NCI-H2196 (cell line): ENCODE data around the gene DOCK1.

ENCODE experiments used
- DNase-seq: peaks from one replicate; lab custom pipeline; 2025; ENCODE audit not compliant: unreplicated experiment; lab: John Stamatoyannopoulos, UW

The DOCK1 gene

DNA sequence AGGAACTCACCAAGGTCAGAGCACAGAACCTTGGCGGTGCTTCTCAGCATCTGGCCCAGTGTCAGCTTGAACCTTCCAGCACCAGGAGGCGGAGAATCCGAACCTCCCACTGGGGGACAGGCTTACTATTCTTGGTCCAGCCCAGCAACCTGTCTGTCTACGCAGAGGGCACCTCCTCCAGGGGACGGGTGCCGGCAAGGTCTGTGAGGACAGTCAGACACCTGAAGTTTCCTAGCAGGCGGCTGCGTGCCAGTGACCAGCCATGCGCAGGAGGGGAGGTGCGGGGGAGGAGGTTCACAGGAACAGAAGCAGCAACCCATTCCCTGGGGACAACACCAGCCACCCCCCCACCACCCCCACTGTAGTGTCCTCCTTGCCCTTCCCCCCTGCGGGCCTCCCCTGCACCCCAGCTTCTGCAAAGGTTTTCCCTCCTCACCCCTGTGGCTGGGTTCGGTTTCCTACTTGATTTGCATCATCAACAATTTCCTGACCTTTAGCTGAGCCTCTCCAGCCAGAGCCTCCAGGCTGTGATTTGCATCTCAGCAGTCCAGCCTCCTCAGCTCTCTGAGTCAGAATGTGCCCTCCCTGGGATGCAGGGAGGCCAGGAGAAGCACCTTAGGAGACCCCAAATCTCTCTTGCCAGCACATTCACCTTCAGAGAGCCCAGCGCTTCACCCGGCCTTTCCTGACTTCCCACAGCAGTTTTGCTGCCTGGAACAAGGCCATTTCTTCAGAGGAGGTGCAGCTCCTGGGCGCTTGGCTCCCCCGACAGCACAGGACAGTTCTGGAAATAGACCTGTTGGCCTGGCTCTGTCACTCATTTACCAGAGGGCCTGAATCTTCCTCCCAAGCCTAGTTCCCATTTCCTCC is 536.4 kb downstream of the DOCK1 start:
- no peak for DNase-seq

DNA sequence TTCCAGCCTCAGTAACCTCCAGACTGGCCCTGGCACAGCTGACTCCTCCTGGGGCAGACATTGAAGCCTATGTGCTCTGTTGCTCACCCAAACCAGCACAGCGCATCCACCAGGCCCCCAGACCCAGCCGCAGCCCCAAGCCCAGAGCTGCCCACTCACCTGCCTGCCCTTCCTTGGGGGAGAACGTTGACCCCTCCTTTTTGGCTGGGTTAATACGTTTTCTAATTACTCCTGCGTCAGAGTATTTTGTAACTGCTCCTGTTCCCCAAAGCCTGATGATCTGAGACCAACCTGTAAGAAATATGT is 536.9 kb downstream of the DOCK1 start:
- DNase-seq, result no peak

DNA sequence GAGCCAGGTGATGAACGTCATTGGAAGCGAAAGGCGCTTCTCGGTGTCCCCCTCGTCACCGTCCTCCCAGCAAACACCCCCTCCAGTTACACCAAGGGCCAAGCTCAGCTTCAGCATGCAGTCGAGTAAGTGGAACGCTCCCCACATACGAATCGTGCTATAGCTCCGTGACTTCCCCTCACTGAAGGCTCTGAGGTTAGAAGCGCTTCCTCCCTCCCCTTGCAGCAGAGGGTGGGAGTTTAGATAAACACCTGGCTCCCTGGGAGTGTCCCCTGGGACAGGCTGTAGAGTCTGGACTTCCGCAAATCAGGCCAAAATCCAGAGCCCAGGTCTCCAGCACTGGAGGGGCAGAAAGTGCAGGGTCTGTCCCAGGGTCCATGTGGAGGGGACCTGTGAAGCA is 538.9 kb downstream of the DOCK1 start:
- no peak for DNase-seq

DNA sequence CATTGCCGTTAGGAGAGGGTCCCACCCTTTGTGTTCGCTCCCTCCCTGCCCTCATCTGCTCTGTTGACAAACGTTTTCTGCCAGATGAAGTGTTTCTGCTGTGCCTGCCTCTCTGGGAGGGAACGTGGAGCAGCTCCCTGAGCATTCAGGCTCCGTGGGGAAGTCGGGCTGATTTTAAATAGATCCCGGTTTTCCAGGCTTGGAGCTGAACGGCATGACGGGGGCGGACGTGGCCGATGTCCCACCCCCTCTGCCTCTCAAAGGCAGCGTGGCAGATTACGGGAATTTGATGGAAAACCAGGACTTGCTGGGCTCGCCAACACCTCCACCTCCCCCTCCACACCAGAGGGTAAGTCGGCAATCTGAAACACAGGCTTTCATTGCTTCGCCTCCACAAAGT is 542.0 kb downstream of the DOCK1 start:
- DNase-seq, result no peak

DNA sequence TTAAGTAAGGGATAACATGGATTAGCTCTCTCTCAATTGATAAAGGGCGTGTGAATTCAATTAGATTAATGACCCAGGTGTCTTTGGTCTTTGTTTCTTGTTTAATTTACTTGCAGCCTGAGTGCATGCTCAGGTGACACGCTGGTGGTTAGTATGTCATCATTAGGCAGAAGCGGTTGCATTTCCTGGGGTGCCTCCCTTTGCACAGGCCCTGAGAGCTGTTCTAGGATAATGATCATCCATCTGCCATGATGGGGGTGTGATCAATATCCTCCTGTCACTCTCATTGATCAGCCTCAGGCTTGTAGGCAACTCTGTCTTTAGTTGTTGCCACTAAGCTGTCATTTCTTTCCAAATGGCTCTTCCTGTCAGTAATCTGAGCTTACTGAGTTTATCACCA is 544.3 kb downstream of the DOCK1 start:
- DNase-seq, result no peak

DNA sequence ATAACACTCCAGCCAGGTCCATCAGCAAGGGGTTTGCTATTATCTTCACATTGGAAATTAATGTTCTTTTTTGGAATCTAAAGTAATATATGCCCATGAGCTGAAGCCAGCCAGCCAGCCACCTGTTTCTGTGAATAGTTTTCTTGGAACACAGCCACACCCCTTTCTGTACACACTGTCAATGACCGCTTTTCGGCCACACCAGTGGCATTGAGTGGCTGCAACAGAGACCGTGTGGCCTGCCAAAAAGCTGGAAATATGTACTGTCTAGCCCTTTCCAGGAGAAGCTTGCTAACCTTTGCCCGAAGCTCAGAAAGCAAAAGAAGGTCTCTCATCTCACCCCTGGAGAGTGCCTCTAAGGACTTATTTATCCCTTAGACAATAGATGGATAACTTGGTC is 545.4 kb downstream of the DOCK1 start:
- DNase-seq, result peak; percentile 34

DNA sequence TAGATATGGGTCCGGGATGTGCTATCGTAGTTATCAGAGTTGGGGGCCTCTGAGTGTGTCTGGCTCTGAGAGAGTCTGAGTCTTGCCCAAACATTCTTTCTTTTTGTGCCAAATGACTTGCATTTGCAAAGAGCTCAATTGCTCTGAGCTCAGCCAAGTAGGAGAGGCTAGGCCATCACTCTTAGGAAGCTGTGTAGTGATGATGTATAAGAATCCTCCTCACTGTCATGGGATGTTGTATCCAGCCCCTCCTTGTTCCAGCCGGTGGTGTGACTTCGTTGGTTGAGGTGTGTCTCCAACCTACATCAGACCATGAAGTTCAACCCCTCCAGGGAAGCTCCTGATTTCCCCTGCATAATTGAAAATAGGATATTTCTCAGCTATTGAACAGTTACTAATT is 546.4 kb downstream of the DOCK1 start:
- no peak for DNase-seq

DNA sequence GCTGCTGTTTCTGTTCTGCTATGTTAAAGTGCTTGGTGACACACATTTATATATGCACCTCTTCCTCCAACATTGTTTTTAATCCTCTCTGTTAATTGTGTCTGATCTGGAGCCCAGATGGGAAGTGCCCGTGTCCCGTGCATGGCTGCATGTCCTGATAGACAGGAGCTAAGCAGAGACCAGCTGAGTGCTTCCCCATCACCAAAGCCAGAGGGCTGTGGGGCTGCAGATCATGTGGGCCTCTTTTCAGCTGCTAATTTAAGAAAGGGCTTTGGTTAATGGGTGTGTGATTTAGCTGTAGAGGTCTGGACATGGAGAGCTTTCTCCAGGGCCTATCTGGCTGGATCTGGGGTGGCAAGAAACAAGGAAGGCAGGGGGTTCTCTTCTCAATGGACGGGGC is 547.3 kb downstream of the DOCK1 start:
- no peak for DNase-seq

DNA sequence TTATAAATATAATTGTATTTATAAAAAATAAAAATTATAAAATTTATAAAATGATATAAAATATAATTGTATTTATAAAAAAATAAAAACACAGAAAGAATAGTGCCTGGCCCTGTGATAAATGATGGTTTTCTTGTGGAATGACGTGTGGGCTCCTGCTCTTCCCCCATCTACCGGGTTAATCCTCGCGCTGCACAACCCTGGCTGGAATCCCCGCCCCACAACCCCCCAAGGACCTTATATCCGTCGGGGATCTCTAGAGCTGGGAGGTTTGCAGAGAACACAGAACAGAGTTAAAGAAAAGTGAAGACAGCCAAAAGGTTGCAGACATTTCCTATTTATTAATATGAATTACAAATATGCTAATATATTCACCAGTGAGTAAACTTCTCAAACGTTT is 548.5 kb downstream of the DOCK1 start:
- no peak for DNase-seq

DNA sequence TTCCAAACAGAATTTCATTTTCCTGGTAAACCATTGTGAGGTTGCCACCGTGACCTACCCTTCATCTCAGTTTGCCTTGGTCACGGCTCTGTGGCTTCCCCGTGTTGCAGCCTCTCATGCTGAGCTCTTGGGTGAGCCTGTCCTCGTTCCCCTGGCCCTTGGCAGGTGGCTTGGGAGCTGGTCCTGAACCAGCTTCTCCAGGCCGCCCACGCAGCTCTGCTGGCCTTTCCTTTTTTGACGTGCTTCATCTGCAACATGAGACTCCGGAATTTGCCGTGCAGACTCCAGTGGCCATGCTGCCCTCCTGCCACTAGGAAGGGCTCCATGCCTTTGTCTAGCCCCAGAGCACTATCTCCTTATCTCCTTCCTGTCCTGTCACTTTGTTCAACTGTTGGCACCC is 550.9 kb downstream of the DOCK1 start:
- DNase-seq, result no peak

DNA sequence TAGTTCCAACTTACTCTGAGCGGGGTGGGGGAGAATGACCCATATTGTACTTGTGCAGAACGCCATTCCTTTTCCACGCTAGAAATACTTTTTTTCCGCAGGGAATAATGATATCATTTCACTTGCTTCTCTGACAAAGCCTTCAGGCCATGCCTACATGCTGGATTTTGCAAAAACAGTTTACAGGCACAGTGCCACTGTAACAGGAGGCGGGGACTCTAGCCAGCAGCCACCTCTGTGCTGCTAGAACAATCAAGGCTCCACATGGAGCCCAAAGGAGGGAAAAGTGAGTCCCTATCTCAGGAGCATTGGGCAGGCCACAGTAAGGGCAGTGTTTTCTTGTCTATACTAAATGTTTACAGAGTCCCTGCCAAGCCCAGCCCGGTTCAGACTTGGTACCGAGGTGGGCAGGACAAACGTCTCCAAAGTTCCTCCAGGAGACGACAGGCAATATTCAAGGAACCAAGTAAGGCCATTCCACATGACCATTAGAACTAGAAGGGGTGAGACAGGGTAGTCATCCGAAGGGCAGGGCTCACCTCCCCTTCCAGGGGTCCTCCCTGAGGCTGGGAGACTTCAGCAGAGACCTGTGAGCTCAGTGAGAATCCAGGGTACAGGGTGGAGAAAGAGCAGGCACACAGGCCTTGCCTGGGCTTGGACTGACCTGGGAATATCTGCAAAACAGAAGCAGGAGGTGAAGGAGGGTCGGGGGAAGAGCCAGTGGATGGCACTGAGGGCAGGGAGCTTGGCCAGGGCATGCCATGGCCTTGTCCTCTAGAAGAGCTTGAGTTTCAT is 553.0 kb downstream of the DOCK1 start:
- DNase-seq, result no peak

DNA sequence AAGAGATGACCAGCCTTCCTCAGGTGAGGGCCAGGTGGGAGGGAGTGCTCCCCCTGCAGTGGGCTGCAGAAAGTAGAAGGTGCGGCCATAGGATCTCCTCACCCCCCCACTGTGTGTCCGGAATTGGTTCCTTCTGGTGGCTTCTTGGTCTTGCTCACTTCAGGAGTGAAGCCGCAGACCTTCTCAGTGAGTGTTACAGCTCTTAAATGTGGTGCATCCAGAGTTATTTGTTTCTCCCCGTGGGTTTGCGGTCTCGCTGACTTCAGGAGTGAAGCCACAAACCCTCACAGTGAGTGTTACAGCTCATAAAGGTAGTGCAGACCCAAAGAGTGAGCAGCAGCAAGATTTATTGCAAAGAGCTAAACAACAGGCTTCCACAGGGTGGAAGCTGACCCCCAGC is 553.6 kb downstream of the DOCK1 start:
- DNase-seq, result no peak

DNA sequence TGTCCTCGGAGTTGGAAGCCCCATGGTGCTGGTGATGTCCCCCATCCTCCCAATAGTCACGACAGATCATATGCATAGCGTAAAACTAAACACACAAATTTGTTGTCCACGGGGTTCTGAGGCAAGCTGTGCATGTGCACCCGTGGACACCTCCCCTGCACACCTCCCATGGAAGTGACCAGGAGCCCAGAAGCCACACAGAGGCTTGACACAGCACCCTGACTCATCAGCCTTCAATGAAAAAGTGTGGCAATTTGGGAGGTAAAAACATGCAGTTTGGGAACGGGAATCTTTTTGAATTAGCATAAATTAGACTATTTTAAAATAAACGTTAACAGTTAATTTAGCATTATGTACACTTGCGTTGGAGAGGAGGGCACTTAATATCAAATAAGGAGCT is 554.7 kb downstream of the DOCK1 start:
- DNase-seq, result no peak

DNA sequence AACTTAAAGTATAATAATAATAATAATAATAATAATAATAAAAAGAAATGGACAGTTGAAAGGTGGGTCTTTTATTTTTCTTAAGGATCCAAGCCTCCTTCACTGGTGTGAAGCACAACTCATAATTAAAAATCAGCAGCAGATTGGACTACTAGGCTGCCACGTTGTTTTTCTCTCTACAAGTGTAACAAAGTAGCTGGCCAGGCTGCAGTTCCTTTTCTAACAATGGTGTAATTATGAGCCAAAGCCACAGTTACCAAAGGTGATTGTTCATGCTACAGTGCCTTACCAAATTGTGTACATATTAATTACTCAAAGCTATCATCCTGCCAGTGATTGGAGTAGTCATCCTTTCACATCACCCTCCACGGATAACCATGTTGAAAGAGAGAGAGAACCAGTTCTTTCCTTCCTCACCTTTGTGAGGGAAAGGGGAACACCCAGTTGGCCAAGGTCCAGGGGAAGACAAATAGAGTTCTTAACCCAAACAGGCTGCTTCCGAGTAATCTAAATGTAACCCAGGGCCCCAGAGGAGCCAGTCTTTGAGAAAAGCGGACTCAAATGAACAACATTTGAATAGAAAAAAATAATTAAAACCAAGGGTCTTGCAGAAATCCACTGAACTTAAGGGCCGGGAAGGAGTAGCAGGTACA is 557.5 kb downstream of the DOCK1 start:
- DNase-seq, result peak; percentile 32

DNA sequence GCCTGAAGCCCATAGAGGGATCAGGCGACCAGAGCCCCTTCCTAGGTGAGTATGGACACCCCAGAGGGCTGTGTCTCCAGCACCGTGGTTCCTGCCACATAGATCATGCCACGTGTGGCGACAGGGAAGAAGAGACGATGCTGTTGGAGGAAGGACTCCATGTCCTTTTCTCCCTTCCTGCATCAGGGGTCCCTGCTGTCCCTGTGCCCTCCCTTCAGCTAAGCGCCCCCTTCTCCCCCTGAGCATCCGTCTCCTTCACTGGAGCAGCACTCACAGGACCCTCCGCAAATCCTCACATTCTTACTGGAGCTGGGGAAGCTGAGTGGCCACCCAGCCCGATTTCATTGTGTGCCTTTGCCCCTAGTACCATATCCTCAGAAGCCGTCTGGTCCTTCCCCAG is 558.3 kb downstream of the DOCK1 start:
- DNase-seq, result no peak

DNA sequence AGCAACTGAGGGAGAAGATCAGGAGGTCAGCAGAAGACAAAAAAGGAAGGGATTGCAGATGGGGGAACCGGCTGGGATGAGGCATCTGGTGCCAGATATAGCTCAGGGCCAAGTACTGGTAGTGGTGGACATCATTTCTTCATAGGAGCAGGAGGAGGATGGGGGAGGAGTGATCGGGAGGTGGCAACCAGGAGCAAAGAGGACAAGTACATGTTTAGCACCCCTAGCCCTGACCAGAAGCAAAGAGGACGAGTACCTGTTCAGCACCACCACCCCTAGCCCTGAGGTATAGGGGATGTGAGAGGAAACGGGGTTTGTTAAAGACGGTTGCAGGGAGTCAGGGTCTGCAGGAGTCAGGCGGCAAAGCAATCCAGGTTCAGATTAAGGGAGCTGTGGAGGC is 559.3 kb downstream of the DOCK1 start:
- no peak for DNase-seq

DNA sequence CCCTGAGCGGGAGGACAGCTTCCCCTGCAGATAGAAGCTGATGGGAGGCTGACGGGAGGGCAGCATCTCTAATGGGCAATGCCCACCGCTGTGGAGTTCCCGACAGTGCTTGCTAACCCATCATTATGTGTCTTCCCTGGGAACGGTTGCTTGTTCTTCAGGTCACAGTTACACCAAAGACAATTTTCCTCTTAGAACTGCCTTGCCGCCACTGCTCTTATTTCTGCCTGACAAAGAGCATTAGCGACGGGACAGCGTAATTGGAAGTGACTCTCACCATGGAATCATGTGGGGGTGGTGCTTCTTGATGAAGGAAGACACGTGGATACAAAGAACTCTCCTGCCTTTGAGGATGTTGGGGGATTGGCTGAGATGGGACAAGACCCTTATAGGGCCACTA is 562.6 kb downstream of the DOCK1 start:
- DNase-seq, result no peak

DNA sequence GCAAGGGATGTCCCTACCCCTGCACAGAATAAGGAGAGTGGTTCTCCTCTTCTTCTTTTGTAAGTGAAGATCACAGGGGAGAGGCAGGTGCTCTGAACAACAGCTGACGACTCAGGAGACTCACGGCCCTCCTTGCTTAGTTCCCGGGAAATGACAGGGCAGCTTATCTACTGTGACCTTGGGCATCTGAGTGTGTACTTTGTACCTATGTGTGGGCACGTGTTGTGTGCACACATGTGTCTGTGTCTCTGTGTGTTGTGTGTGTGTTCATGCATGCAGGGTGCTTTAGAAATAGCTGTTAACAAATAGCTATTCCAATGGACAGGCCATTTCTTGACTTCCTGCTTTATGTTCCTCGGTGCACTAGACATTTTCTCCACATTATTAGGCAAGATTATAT is 563.4 kb downstream of the DOCK1 start:
- DNase-seq, result no peak

DNA sequence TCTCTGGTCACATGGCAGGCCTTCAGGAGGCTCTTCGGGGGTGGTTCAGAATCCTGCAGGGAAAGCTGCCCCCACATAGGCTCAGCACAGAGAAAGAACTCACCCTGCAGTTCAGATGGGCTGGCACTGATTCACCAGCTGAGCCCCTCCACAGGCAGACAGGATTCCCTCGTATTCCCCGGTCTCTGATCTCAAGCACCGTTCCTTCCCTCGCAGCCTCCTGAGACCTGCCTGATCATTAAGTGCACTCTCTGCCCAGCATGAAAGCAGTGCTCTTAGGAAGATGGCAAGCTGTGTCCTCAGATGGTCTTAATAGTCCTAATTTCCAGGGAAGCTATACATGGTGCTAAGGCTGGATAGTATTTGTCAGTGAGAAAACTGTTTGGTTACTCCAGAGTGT is 565.7 kb downstream of the DOCK1 start:
- no peak for DNase-seq

DNA sequence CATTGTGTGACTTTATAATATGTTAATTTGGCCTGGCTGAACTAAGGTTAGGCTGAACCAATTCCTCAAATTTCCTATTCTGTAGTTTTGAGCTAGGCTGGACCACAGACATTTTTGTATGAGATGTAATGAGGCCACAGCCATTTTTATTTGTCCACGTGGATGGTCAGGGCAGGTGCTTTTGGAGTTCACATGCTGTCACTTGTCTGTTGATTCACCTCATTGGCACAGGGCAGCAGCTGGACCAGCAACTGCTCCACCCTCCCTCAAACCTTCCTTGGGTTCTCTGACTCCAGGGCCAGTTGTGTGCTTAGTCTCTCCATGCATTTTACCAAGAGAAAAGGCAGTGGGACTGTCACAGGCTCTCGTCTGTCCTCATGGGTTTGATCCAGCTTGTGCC is 567.7 kb downstream of the DOCK1 start:
- DNase-seq, result no peak

DNA sequence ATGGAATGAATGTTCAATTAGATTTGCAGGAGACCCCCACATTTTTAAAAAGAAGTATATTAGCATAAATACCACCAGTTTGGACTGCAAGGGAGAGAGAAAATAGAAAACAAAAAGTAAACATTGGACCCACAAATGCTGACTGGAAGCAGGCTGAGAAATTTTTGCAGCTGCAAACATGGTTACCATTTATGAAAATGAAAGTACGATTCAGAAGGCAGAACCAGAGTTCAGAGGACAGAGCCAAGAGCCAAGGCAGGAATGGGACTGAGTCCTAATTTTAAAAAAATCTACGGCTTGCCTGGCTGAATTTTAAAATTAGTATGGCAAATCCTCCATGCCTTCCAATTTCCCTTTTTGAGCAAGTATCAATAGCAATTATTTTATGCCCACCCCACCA is 569.3 kb downstream of the DOCK1 start:
- DNase-seq, result no peak

DNA sequence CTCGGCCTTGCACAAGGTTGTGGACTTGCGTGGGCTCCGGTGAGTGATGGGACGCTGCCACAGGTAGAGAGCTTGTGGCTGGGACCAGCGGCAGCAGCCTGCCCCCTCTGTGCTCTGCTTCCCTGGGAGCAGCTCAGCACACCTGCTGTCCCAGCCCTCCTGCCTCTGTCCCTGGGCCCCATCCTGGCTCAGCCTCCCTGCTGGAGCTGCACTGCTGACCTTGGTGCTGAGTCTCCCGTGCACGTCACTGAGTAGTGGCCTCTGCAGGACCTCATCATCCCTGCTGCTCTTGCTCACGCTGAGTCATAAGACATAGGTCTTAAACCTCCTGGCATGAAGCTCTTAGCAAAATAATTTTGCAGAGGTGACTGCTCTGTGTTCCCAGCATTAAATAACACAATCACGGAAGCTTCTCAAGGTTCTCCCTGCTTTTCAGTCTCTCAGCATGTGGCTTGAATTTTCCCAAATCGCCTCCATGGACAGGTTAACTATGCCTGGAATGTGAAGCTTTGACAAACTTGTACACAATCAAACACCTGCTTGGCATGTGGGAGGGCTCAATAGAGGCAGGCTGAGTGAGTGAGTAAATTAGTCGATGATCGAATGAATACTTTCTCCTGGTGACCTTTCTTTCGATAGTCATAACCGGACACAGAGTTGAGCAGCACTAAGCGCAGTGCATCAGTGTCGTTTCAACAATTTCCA is 580.1 kb downstream of the DOCK1 start:
- no peak for DNase-seq
